HG02973 (cell line): ENCODE data around the gene PSME3.

Experiments
- ATAC-seq: cut with Tn5 transposase; IDR thresholded peaks from one replicate; pipeline ENCODE4 v1.9.1; 2021; ENCODE audit warnings: moderate library complexity; ENCODE audit not compliant: unreplicated experiment

Gene PSME3

DNA sequence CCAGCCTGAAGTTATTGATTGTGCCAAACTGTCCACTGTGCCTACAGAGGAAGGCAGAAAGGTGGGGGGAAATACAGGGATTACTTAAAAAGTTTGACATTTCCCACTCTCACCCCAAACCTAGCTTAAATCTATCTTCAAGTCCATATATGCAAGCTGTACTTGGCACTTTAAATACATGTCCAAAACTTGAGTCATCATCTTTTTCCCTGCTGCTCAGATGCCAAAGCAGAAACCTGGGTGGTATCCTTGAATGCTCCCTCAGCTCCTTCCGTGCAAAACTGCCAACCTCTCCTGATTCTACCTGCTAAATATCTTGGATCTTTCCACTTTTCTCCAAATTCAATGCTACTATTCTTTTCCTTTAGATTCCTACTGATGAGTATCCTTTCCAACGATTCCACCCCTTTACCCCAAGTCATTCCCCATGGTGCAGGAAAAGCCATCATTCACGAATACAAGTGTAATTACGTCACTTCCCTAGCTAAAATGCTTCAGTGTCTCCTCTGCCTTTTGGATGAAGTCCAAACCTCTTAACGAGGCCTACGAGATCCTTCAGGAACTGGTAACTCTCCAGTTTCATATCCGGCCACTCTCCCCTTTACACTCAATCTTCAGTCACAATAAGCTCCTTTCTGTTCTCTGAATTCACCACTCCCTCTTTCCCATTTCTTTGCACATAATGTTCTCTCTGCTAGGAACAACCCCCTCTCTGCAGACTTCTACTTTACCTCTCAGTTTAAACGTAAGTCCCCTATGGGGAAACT, 18.4 kb upstream of the PSME3 start:
- no peak for ATAC-seq

DNA sequence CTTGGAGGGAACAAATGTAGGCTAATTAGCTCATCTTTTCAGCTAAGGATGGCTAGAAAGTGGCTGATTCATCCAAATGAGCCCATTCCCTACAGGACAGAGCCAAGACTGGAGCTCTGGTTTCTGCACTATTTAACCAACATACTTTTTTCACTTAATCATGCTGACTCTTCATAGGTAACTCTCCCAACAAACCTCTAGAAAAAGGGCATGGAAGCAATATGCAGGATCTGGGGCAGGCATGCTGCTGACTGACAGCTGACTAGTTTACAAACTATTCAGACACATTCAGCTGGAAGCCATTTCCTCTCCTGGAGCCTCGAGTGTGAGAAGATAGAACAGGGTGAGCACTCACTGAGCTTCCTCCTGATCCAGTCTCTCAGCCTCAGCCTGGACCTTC, 15.3 kb upstream of the PSME3 start:
- no peak for ATAC-seq

DNA sequence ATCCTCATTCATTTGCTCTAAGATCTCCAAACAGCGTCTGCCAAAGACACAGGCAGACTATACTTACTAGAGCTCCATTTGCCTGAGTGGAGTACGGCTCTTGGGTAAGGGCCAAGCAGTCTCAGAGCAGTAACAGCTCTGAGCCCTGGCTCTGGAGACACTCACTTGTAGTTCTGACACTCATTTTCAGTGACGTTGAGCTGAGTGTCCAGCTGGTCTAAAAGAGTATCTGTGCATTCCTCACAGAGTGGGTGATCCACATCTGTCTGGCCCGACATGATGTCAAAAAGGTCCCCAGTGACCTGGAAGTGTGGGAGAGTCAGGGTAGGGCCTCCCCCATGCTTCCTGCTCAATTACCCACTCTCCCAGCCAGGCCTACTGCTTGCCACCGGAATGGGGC, 14.8 kb upstream of the PSME3 start:
- ATAC-seq = no peak

DNA sequence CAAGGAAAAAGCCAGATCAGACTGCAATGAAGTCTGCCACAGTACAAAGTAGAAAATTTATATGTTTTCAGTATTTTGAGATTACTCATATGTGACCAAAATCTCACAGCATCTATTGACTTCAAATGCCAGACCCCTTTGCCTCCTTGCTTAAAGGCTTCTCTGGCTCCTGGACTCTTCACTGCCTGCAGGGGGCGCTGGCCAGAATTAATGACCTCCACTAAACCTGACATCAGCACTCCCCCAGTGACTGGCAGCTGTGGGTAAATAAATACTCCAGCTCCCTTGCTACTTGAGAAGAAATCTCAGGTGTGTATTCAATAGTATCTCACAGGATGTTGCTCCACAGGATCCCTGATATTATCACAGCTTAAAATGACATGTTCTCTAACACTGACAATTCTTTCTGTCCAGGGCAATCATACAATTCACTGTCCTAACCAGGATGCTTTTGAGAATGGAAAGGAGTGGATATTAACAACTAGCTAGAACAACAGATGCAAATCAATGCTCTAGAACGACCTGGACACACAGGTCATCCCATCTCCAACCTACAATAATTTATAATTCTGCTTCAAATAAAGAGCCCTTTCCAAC, 13.2 kb upstream of the PSME3 start:
- ATAC-seq = no peak

DNA sequence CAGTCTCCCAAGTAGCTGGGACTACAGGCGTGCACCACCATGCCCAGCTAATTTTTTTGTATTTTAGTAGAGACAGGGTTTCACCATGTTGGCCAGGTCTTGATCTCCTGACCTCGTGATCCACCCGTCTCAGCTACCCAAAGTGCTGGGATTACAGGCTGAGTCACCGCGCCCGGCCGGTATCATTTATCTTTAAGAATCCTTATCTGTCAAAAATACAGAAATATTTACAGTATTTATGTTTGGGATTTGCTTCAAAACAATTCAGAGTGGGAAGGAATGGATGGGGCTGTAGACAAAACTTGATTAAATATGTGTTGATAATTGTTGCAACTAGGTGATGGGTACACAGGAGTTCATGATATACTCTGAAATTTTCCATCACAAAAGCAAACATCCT, 12.0 kb upstream of the PSME3 start:
- ATAC-seq = no peak

DNA sequence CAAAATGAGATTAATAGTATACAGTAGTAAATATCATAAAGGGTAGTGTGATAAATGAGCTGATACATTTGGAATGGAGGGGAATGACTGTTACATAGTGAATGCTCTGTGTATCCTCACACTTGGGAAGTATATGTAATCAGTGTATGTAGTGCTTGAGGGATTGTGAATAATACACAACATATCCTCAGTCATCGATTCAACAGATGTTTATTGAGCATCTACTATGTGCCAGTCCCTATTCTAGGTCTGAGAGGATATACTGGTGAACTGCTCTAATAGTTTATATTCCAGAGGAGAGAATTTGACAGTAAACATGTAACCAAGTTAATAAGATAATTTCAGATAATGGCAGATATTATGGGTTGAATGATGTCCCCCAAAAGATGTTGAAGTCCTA, 5.7 kb upstream of the PSME3 start:
- ATAC-seq = no peak

DNA sequence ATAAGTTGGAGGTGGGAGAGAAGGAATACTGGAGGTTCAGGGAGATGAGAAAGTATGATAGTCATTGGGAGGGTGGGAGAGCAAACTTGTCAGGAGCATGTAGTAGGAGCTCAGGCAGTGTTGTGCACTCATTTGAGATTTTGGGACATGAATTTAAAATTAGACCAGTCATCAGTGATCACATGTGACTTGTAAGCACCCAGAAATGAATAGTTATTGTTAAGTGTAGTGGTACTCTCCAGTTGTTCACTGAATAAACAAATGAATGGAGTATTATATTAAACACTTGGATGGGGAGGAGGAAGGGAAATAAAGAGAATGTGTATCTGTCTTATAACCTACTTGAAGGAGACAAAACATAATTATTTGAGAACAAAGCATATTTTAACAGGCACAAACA, 2.2 kb upstream of the PSME3 start:
- no peak for ATAC-seq

DNA sequence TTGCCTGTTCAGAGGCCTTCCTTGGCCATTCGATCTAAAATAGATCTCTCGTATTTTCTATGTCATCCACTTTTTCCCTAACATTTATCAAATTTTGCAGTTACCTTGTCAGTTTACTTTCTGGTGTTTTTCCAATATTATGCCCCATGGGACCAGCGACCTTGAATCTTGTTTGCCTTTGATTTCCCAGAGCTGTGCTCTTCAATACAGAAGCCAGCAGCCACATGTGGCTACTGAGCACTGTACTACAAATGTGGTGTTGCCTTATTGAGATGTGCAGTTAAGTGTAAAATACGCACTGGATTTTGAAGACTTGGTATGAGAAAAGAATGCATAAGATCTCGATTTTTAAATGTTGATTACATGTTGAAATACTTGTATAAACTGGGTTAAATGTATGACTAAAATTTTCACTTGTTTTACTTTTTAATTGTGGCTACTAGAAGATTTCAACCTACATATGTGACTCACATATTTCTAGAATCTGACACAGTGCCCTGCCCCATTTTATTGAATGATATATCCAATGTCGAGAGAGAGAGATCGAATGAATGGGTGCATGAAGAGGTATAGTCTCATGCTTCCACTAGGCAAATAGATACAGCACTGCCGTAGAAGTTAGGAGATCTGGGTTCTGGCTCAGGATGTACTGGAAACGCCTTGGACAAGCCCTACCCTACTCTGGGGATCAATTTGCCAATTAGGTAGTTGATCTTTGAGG, 824 bp upstream of the PSME3 start:
- ATAC-seq = no peak

DNA sequence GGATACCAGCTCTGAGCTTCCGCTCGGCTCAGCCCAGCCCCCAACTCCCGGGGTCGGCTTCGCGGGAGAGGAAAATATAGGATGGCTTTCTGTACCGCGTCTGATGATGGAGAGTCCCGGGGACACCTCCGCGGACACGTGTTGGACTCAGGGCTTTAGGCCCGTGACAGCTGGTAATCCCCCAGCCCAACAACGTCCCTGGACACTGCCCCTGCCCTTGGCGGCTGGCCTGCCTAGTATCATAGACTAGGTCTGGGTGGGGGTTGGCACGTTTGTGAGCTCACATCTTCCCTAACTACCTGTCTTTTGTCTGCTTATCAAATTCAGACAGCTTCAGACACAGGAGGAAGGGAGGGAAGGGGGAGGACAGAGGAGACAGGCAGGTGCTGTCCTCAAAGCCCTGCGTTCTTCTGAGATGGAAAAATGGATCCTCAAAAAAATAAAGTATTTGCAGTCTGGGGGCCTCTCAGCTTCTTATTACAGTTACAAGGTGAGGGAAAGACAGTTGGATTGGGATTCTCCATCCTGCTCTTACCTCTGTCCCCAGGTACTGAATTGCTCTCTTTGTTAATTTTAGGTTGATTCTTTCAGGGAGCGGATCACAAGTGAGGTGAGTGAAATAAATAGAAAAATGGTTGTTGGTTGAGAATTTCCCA, 698 bp downstream of the PSME3 start:
- no peak for ATAC-seq

DNA sequence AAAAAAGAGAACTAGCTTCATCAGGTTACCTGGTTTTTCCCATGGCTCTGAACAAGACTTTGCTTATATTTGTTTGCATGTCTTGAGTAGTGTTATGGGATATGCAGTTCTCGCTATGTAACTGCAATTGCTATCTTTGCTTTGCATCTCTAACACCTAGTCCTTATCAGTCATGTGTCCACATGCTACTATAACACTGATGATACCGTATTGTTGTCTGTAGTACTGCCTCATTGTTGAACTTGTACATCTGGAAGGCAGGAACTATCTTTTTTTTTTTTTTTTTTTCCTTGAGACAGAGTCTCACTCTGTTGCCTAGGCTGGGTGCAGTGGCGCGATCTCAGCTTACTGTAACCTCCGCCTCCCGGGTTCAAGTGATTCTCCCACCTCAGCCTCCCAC, 2.5 kb downstream of the PSME3 start:
- ATAC-seq = no peak

DNA sequence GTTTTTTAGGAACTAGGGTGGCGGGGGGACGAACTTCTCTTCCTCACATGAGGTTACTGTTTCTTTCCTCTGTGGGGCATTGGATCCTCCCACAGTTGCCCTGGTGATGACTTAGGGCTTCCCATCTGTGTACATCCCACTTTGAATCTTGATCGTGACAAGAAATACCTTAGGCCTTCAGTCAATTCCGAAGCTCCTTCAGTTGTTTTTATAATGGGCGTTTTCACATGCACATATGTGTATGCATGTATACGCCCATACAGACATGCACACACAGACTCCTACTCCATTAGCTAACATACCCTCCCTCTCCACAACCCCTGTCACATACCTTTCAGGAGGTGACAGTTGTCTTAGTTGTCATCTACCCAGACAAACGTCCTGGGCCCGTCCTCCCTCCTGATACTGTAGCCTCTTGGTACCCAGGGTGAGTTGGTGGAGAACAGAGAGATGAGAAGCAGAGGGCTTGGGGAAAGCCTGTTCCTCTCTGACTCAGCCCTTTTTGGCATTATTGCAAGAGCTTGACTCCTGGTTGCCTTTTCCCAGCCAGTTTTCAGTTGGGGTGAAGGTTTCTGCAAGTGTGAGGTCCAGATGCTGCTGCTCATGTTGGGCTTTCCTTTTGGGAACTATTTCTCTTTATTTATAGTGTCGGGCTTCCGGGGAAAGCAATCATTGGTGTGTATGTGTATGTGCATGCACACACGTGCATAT, 8.9 kb downstream of the PSME3 start:
- ATAC-seq = no peak

DNA sequence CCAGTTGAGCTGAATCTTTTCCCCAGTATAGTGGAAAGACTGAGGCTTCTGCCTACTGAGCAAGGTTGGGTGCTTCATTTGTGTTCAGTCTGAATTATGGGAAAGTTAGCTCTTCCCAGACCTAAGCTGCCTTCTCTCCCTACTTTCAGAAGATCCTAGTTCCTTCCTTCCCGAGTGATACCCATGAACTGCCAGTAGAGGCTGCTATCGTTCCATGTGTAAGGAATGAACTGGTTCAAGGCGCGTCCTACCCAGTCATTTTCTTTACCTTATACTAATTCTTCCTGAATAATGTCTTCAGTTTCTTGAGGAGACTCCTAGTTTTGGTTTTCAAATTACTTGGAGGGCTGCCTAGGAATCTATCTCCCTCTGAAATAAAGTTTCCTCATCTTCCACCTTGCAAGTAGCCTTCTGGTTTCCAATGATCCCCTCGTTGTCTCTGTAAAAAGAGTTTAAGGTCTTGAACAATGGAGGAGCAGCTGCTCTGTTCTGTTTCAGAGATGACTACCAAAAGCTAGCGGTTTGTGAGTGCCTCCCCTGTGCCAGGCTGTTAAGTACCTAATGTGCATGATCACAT, 10.2 kb downstream of the PSME3 start:
- ATAC-seq = no peak

DNA sequence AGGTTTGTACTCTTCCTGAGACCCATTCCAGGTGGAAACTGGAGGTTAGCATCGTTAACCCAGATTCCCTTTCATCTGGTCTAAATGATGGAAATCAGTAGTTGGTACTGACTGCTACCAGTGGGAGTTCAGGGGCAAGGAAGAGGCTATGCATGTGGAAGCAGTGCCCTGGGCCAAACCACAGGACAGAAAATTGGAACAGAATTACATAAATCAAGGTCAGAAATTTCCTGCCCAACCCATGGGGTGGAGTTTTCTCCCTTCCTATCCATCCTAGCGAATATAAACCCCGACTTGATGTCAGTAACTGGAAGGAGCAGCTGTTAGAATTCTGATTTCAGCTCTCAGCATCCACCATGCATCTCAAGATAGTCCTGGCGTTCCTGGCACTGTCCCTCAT, 11.1 kb downstream of the PSME3 start, which contains the start of gene AOC2:
AOC2 (plus strand) TSS at position 310 of the 400 bp plus-strand sequence; CDS start at position 357, 47 bp downstream.
- ATAC-seq = no peak

DNA sequence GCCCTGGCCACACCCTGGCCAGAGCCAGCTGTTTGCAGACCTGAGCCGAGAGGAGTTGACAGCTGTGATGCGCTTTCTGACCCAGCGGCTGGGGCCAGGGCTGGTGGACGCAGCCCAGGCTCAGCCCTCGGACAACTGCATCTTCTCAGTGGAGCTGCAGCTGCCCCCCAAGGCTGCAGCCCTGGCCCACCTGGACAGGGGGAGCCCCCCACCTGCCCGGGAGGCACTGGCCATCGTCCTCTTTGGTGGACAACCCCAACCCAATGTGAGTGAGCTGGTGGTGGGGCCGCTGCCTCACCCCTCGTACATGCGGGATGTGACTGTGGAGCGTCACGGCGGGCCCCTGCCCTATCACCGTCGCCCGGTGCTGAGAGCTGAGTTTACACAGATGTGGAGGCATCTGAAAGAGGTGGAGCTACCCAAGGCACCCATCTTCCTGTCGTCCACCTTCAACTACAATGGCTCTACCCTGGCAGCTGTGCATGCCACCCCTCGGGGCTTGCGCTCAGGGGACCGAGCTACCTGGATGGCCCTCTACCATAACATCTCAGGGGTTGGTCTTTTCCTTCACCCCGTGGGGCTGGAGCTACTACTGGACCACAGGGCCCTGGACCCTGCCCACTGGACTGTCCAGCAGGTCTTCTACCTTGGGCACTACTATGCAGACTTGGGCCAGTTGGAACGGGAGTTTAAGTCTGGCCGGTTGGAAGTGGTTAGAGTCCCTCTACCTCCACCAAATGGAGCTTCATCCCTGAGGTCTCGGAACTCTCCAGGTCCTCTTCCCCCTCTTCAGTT, 11.8 kb downstream of the PSME3 start:
- no peak for ATAC-seq

DNA sequence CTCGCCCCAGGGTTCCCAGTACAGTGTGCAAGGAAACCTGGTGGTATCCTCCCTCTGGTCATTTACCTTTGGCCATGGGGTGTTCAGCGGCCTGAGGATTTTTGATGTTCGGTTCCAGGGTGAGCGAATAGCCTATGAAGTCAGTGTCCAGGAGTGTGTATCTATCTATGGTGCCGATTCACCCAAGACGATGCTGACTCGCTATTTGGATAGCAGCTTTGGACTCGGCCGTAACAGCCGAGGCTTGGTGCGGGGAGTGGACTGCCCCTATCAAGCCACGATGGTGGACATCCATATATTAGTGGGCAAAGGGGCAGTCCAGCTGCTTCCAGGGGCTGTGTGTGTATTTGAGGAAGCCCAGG, 12.3 kb downstream of the PSME3 start:
- ATAC-seq = no peak

DNA sequence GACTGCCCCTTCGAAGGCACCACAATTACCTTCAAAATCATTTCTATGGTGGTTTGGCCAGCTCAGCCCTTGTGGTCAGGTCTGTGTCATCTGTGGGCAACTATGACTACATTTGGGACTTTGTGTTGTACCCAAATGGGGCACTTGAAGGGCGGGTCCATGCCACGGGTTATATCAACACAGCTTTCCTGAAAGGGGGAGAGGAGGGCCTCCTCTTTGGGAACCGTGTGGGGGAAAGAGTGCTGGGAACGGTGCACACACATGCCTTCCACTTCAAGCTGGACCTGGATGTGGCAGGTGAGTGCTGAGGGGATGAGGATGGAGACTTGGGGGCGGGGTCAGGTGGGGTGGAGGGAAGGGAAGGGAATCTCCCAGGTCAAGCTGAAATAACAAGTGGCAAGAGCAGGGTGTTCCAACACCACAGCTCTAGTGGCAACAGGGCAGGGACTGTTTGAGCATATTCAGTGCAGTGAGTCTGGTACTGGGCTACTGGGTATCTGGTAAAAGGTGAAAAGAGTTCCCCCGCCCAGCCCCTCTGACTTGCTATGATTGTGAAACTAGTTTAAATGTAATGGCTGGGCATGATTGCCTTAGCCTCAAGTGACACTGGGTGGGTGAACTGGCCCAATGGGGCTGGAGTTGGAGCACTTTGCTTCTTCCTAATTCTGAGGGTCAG, 12.9 kb downstream of the PSME3 start:
- no peak for ATAC-seq

DNA sequence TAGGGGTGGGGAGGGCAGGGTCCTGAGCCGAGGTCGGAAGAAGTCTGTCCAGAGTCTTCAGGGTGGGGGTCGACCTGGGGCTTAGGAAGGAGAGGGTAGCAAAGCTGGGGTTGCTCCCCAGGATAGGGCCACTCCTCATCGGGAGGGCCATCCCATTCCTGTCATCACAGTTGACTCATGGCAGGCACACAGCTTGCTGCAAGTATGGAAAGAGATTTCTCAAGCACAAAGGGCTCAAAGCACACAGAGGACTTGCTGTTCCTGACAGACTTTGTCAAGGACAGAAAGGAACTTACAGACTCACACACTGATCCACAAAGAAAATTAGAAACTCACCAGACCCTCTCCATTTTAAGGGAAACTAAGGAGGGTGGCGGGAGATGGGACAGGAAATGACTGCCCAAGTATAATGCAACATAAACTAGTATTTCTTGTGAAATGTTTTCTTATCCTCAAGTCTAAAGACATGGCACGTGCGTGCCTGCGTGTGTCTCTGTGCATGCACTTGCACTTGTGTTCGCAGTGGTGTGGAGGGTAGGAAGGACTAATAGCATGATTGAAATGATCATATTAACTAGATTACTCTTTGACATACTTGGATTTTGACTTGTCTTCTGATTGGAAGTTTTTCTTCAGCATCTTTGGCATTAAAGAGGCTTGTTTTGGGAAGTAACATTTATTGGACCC, 13.5 kb downstream of the PSME3 start:
- no peak for ATAC-seq

DNA sequence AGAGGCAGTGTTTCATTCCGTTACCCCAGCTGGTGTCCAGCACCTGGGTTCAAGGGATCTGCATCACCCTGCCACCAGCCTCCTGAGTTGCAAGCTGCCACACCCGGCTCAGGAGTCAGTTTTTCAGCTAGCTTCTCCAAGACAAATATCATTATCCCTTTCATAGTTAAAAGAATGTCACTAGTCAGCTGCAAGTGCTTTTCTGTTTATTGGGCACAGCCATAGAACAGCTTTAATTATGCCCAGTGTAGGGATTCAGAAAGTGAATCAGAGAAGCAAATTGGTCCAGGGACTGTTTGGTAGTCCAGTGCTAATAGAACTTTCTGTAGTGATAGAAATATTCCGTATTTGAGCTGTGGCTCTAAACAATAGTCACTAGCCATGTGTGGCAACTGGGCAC, 14.9 kb downstream of the PSME3 start:
- no peak for ATAC-seq

DNA sequence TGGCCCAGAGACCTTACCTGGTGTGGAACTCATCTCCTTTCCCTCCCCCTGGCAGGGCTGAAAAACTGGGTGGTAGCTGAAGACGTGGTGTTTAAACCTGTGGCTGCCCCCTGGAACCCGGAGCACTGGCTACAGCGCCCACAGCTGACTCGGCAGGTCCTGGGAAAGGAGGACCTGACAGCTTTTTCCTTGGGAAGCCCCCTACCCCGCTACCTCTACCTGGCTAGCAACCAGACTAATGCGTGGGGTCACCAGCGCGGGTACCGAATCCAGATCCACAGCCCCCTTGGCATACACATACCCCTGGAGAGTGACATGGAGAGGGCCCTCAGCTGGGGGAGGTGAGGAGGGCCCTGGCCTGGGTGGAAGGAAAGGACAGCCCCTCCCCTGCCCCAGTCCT, 15.8 kb downstream of the PSME3 start:
- ATAC-seq = no peak
